ENCODE data around the gene PDPN.

Gene PDPN

GRCh38 chr1:13538832-13539231, 44.8 kb upstream of the PDPN start:
- no peak overlapping the region for H3K4me3 ChIP-seq (ENCODE audit: low read depth, low read length)
- no peaks in the 10 kb centered on the region for H3K9me3 ChIP-seq (ENCODE audit: control insufficient read depth, insufficient read depth, low read depth, low read length)
- no peaks in the 10 kb centered on the region for H3K4me1 ChIP-seq (ENCODE audit: control insufficient read depth, insufficient read depth, low read length)
- ChIA-PET POLR2A (no interaction called here), CTCF (interaction anchor here (0.7 to 2.0 kb wide), 3 partner anchors 12 to 117 kb away, joined by 3 to 9 read pairs (median 3); no protein-coding TSS in a partner anchor)
- H3K36me3 ChIP-seq (ENCODE audit: control insufficient read depth in 2 of 2, insufficient read depth in 1 of 2, low read length in 2 of 2): no peaks in the 10 kb centered on the region
- TF ChIP-seq ZNF37A (tag by site-specific recombination; IDR thresholded peaks at IDR 0.05) (no peak), ZNF23 (tag by site-specific recombination; IDR thresholded peaks at IDR 0.05; ENCODE audit: borderline replicate concordance) (no peak), ZNF16 (tag by site-specific recombination; IDR thresholded peaks at IDR 0.05; ENCODE audit: low read depth) (no peak), ZNF639 (tag by site-specific recombination; IDR thresholded peaks at IDR 0.05) (no peak), SP2 (tag by site-specific recombination; IDR thresholded peaks at IDR 0.05) (no peak), ZBTB6 (tag by site-specific recombination; IDR thresholded peaks at IDR 0.05) (no peak), ZNF670 (tag by site-specific recombination; IDR thresholded peaks at IDR 0.05; ENCODE audit: low read depth) (no peak), ZFP69B (tag by site-specific recombination; IDR thresholded peaks at IDR 0.05) (no peak), ZNF354C (tag by site-specific recombination; IDR thresholded peaks at IDR 0.05; ENCODE audit: borderline replicate concordance, low read depth) (no peak), ZNF214 (tag by site-specific recombination; IDR thresholded peaks at IDR 0.05; ENCODE audit: borderline replicate concordance) (no peak), ZNF112 (tag by site-specific recombination; IDR thresholded peaks at IDR 0.05) (no peak), ZNF140 (tag by site-specific recombination; IDR thresholded peaks at IDR 0.05) (no peak)
- H3K27ac ChIP-seq (ENCODE audit: extremely low read depth, low read depth, low read length): no peak overlapping the region

- TF ChIP-seq SALL2 (tag by site-specific recombination; IDR thresholded peaks at IDR 0.05; ENCODE audit: borderline replicate concordance): no peak
- TF ChIP-seq YY1 (tag by site-specific recombination; IDR thresholded peaks at IDR 0.05): no peak
- no peak for TF ChIP-seq ZNF626 (tag by site-specific recombination; IDR thresholded peaks at IDR 0.05)
- no peak for TF ChIP-seq ZNF423 (tag by site-specific recombination; IDR thresholded peaks at IDR 0.05)
- TF ChIP-seq ZNF530 (tag by site-specific recombination; IDR thresholded peaks at IDR 0.05; ENCODE audit: low read depth): no peak
- no peak for TF ChIP-seq HOXA7 (CRISPR knock-in tag; IDR thresholded peaks at IDR 0.05; ENCODE audit: borderline replicate concordance)
- no peak for TF ChIP-seq OSR2 (tag by site-specific recombination; IDR thresholded peaks at IDR 0.05)
- TF ChIP-seq ZNF391 (tag by site-specific recombination; IDR thresholded peaks at IDR 0.05; ENCODE audit: borderline replicate concordance, low read depth): no peak
- no peak for TF ChIP-seq ZNF677 (tag by site-specific recombination; IDR thresholded peaks at IDR 0.05)
- no peak for TF ChIP-seq ZBTB49 (tag by site-specific recombination; IDR thresholded peaks at IDR 0.05; ENCODE audit: low read depth)
These were observed 43.9 kb upstream of the PDPN start for GRCh38 chr1:13539683-13540082.

More at GRCh38 chr1:13539683-13540082, 43.9 kb upstream of the PDPN start:
- ChIA-PET CTCF (interaction anchor here (0.6 to 2.0 kb wide), 8 partner anchors 13 to 247 kb away, joined by 3 to 9 read pairs (median 3); no protein-coding TSS in a partner anchor), POLR2A (no interaction called here)
- H3K9me3 ChIP-seq (ENCODE audit: control insufficient read depth, insufficient read depth, low read depth, low read length): no peaks in the 10 kb centered on the region
- H3K27ac ChIP-seq (ENCODE audit: extremely low read depth, low read depth, low read length): no peak overlapping the region
- no peaks in the 10 kb centered on the region for H3K36me3 ChIP-seq (ENCODE audit: control insufficient read depth in 2 of 2, insufficient read depth in 1 of 2, low read length in 2 of 2)
- H3K4me1 ChIP-seq (ENCODE audit: control insufficient read depth, insufficient read depth, low read length): no peaks in the 10 kb centered on the region
- H3K4me3 ChIP-seq (ENCODE audit: low read depth, low read length): no peak overlapping the region

All from HEK293 (cell line).